Measurements from ENCODE around the gene DIAPH2.

The DIAPH2 gene

GRCh38 chrX:97474933-97475332 lies 790.3 kb downstream of the DIAPH2 start:
- no peak for DNase-seq (ENCODE audit: low read depth, low spot score)

- DNase-seq (ENCODE audit: low read depth, low spot score), result no peak
These were observed 794.7 kb downstream of the DIAPH2 start for GRCh38 chrX:97479106-97479890.

GRCh38 chrX:97481228-97481627 lies 796.6 kb downstream of the DIAPH2 start:
- no peak for DNase-seq (ENCODE audit: low read depth, low spot score)

- no peak for DNase-seq (ENCODE audit: low read depth, low spot score)
These were observed 798.1 kb downstream of the DIAPH2 start for GRCh38 chrX:97482666-97483300.

- no peak for DNase-seq (ENCODE audit: low read depth, low spot score)
These were observed 806.0 kb downstream of the DIAPH2 start for GRCh38 chrX:97490656-97491055.

- no peak for DNase-seq (ENCODE audit: low read depth, low spot score)
These were observed 810.2 kb downstream of the DIAPH2 start for GRCh38 chrX:97494756-97495372.

GRCh38 chrX:97498093-97498492 lies 813.5 kb downstream of the DIAPH2 start:
- DNase-seq (ENCODE audit: low read depth, low spot score), result no peak

GRCh38 chrX:97504431-97504830 lies 819.8 kb downstream of the DIAPH2 start:
- no peak for DNase-seq (ENCODE audit: low read depth, low spot score)

GRCh38 chrX:97517763-97518162 lies 833.1 kb downstream of the DIAPH2 start:
- DNase-seq (ENCODE audit: low read depth, low spot score), result no peak

GRCh38 chrX:97522307-97522706 lies 837.7 kb downstream of the DIAPH2 start:
- DNase-seq (ENCODE audit: low read depth, low spot score), result no peak

- DNase-seq (ENCODE audit: low read depth, low spot score), result no peak
These were observed 839.7 kb downstream of the DIAPH2 start for GRCh38 chrX:97524340-97524739.

- DNase-seq (ENCODE audit: low read depth, low spot score), result no peak
These were observed 840.4 kb downstream of the DIAPH2 start for GRCh38 chrX:97524997-97525396.

GRCh38 chrX:97525981-97526380 lies 841.3 kb downstream of the DIAPH2 start:
- no peak for DNase-seq (ENCODE audit: low read depth, low spot score)

GRCh38 chrX:97527725-97528124 lies 843.1 kb downstream of the DIAPH2 start:
- no peak for DNase-seq (ENCODE audit: low read depth, low spot score)

GRCh38 chrX:97529536-97530200 lies 845.0 kb downstream of the DIAPH2 start:
- DNase-seq (ENCODE audit: low read depth, low spot score), result no peak

- DNase-seq (ENCODE audit: low read depth, low spot score), result no peak
These were observed 847.2 kb downstream of the DIAPH2 start for GRCh38 chrX:97531825-97532224.

GRCh38 chrX:97538745-97539144 lies 854.1 kb downstream of the DIAPH2 start:
- no peak for DNase-seq (ENCODE audit: low read depth, low spot score)

GRCh38 chrX:97539970-97540519 lies 855.4 kb downstream of the DIAPH2 start:
- no peak for DNase-seq (ENCODE audit: low read depth, low spot score)

GRCh38 chrX:97547877-97548578 lies 863.4 kb downstream of the DIAPH2 start:
- DNase-seq (ENCODE audit: low read depth, low spot score), result no peak

GRCh38 chrX:97551821-97552220 lies 867.2 kb downstream of the DIAPH2 start:
- no peak for DNase-seq (ENCODE audit: low read depth, low spot score)

GRCh38 chrX:97553833-97554232 lies 869.2 kb downstream of the DIAPH2 start:
- DNase-seq (ENCODE audit: low read depth, low spot score), result no peak

Measured in activated naive CD8-positive, alpha-beta T cell treated with anti-CD3 and anti-CD28 coated beads, Interleukin-2, amount 50 U/mL, for 16 hours (primary cell).